Stimulated activated CD8-positive, alpha-beta memory T cell treated with anti-CD3 and anti-CD28 coated beads, Interleukin-7, amount 100 ng/mL, for 48 hours (primary cell): ENCODE measurements around the gene MIPOL1.
"Not testable (repeated sequence)": the region's sequence is repeated elsewhere in the genome, so short reads cannot be mapped to it uniquely, and the experiment has no call there.

ENCODE experiments used
- DNase-seq, 2 donors: peaks; one replicate each; pipeline ENCODE4 v3.0.0-alpha.2; 2020; ENCODE audit warnings: low read depth in 1 of 2; ENCODE audit errors: extremely low read depth in 1 of 2

MIPOL1 gene

GRCh38 chr14:37197421-37198272 is at the start of gene MIPOL1:
Gene MIPOL1, plus strand, starts transcription at chr14:37197937. Its CDS starts 49,952 bp downstream, at chr14:37247889.
- DNase-seq: peak in 1 of 2 donors; percentile 1

- DNase-seq: no peak
These were observed 47.3 kb upstream of the MIPOL1 start for GRCh38 chr14:37150414-37150813.

- no peak for DNase-seq
These were observed 44.7 kb upstream of the MIPOL1 start for GRCh38 chr14:37153005-37153404.

- DNase-seq: no peak
These were observed 44.3 kb upstream of the MIPOL1 start for GRCh38 chr14:37153483-37153882.

- DNase-seq: no peak
These were observed 39.8 kb upstream of the MIPOL1 start for GRCh38 chr14:37157987-37158386.

- DNase-seq: not testable (repeated sequence)
These were observed 35.4 kb upstream of the MIPOL1 start for GRCh38 chr14:37162307-37162706.

- DNase-seq: no peak
These were observed 31.9 kb upstream of the MIPOL1 start for GRCh38 chr14:37165794-37166193.

GRCh38 chr14:37167151-37168047 is 30.3 kb upstream of the MIPOL1 start:
- no peak for DNase-seq

GRCh38 chr14:37168721-37169120 is 29.0 kb upstream of the MIPOL1 start:
- DNase-seq: no peak

GRCh38 chr14:37170237-37170636 is 27.5 kb upstream of the MIPOL1 start:
- DNase-seq: no peak

GRCh38 chr14:37170993-37171392 is 26.7 kb upstream of the MIPOL1 start:
- DNase-seq: no peak

GRCh38 chr14:37171678-37172023 is 26.1 kb upstream of the MIPOL1 start:
- DNase-seq: no peak

- no peak for DNase-seq
These were observed 25.5 kb upstream of the MIPOL1 start, which contains the start of gene SLC25A21 for GRCh38 chr14:37172024-37172869. Gene SLC25A21, minus strand, starts transcription at chr14:37172606.

- no peak for DNase-seq
These were observed 24.7 kb upstream of the MIPOL1 start for GRCh38 chr14:37172936-37173614.

- DNase-seq: no peak
These were observed 17.7 kb upstream of the MIPOL1 start for GRCh38 chr14:37179896-37180502.

GRCh38 chr14:37180886-37181285 is 16.9 kb upstream of the MIPOL1 start:
- not testable (repeated sequence) for DNase-seq

GRCh38 chr14:37181441-37181840 is 16.3 kb upstream of the MIPOL1 start:
- DNase-seq: no peak

- not testable (repeated sequence) for DNase-seq
These were observed 13.2 kb upstream of the MIPOL1 start for GRCh38 chr14:37184520-37184919.

GRCh38 chr14:37185670-37186069 is 12.1 kb upstream of the MIPOL1 start:
- no peak for DNase-seq

- no peak for DNase-seq
These were observed 10.9 kb upstream of the MIPOL1 start for GRCh38 chr14:37186865-37187264.
